ENCODE measurements around the gene PPP1R16B. TPM values are rescaled to one million over a fixed set of nuclear protein-coding genes. Genes with fewer than 3 reads are reported as not detected.

The PPP1R16B gene
- total RNA-seq, 2 donors from 2014 or later, result 1.6 to 4.7 TPM

GRCh38 chr20:38838326-38838725 lies 32.8 kb downstream of the PPP1R16B start:
- no peak for DNase-seq
- WGBS, 2 donors, result 59 to 77% methylated on average over 5 to 8 of the region's 8 CpGs
- Histone ChIP-seq H3K4me3 (no peak overlapping the region), H3K36me3 (replicated peaks in 1 of 2; ENCODE audit: insufficient read depth in 1 of 2, low read depth in 2 of 2) (no peaks in the 10 kb centered on the region), H3K27me3 (no peaks in the 10 kb centered on the region), H3K4me1 (no peaks in the 10 kb centered on the region), H3K27ac (no peak overlapping the region), H3K9me3 (no peaks in the 10 kb centered on the region)
- TF ChIP-seq POLR2A (IDR thresholded peaks at IDR 0.05), result no peak
- no peak for TF ChIP-seq CTCF (IDR thresholded peaks at IDR 0.05)
- no peak for ATAC-seq
- intact Hi-C loops (cut with DNase I), result no loop called here

GRCh38 chr20:38839563-38839962 lies 34.1 kb downstream of the PPP1R16B start:
- Histone ChIP-seq H3K27me3 (no peaks in the 10 kb centered on the region), H3K27ac (no peak overlapping the region)

GRCh38 chr20:38840053-38840893 lies 34.8 kb downstream of the PPP1R16B start:
- Histone ChIP-seq H3K4me1 (no peaks in the 10 kb centered on the region), H3K27me3 (no peaks in the 10 kb centered on the region), H3K27ac (no peak overlapping the region), H3K4me3 (no peak overlapping the region), H3K36me3 (replicated peaks in 1 of 2; ENCODE audit: insufficient read depth in 1 of 2, low read depth in 2 of 2) (no peaks in the 10 kb centered on the region), H3K9me3 (no peaks in the 10 kb centered on the region)
- intact Hi-C loops (cut with DNase I), result no loop called here
- 71% methylated on average over 11 of the region's 14 CpGs for WGBS, 2 donors
- DNase-seq, result no peak
- ATAC-seq, result no peak
- TF ChIP-seq POLR2A (IDR thresholded peaks at IDR 0.05), result no peak
- no peak for TF ChIP-seq CTCF (IDR thresholded peaks at IDR 0.05)

More at GRCh38 chr20:38839563-38839962, 34.1 kb downstream of the PPP1R16B start:
- intact Hi-C loops (cut with DNase I), result no loop called here
- WGBS, 2 donors, result 72 to 78% methylated on average over 4 of the region's 4 CpGs
- ATAC-seq (no peak), DNase-seq (no peak)
- no peaks in the 10 kb centered on the region for H3K4me1 ChIP-seq
- no peaks in the 10 kb centered on the region for H3K9me3 ChIP-seq
- no peaks in the 10 kb centered on the region for H3K36me3 ChIP-seq (replicated peaks in 1 of 2; ENCODE audit: insufficient read depth in 1 of 2, low read depth in 2 of 2)
- no peak for TF ChIP-seq CTCF (IDR thresholded peaks at IDR 0.05)
- TF ChIP-seq POLR2A (IDR thresholded peaks at IDR 0.05), result no peak
- H3K4me3 ChIP-seq, result no peak overlapping the region

- ATAC-seq (no peak), DNase-seq (no peak)
- TF ChIP-seq CTCF (IDR thresholded peaks at IDR 0.05) (no peak), POLR2A (IDR thresholded peaks at IDR 0.05) (no peak)
- Histone ChIP-seq H3K9me3 (no peaks in the 10 kb centered on the region), H3K36me3 (replicated peaks in 1 of 2; ENCODE audit: insufficient read depth in 1 of 2, low read depth in 2 of 2) (no peaks in the 10 kb centered on the region), H3K27ac (no peak overlapping the region), H3K27me3 (no peaks in the 10 kb centered on the region), H3K4me3 (no peak overlapping the region), H3K4me1 (no peaks in the 10 kb centered on the region)
- WGBS, 2 donors, result 75 to 81% methylated on average over 8 of the region's 8 CpGs
- intact Hi-C loops (cut with DNase I), result no loop called here
Measured at GRCh38 chr20:38840894-38841470, 35.5 kb downstream of the PPP1R16B start.

Measured in body of pancreas (tissue), 4 donors.